ENCODE measurements around the gene CENPP.

Gene CENPP

GRCh38 chr9:92644278-92644677 lies 318.5 kb downstream of the CENPP start:
- DNase-seq: no peak

GRCh38 chr9:92645041-92645440 lies 319.3 kb downstream of the CENPP start:
- no peak for DNase-seq

- no peak for DNase-seq
These were observed 322.1 kb downstream of the CENPP start for GRCh38 chr9:92647671-92648473.

DNA sequence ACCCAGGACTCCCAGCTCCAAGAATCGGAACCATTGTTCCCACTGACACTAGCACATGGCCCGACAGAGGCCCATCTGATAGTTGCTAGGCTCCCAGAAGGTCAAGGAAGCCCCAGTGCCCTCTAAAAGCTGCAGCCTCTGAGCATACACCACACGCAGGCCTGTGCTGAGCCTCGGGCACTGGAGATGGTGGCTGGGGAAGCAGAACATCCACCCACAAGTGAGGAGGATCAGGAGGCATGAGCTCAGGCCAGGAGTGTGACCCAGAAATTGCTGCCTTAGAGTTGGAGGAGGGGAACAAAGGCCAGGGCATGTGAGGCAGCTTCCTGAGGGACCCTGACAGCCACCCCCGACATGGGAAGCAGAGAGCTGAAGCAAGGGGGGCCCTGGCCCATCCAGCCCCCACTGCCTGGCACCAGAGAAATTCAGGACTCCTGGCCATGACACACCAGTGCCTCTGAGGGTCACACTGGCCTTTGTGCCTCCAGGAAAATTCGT lies 322.8 kb downstream of the CENPP start:
- DNase-seq: no peak

- DNase-seq: no peak
These were observed 323.3 kb downstream of the CENPP start for GRCh38 chr9:92649007-92649406.

DNA sequence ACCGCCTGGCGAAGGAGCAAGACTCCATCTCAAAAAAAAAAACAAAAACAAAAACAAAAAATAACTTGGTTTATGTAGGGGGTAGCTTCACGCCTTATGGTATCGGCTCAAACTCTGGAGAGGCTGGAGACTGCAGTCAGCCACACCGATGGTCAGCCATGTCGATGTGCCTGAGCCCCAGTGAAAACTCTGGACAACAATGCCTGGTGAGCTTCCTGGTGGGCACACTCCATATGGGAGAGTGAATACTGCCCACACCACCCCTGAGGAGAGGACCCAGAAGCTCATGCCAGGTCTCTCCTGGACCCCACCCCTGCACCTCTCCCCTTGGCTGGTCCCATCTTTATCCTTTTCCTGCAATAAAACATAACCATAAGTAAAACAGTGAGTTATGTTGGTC lies 324.5 kb downstream of the CENPP start:
- DNase-seq: no peak

GRCh38 chr9:92650839-92651621 lies 325.3 kb downstream of the CENPP start:
- DNase-seq: no peak

DNA sequence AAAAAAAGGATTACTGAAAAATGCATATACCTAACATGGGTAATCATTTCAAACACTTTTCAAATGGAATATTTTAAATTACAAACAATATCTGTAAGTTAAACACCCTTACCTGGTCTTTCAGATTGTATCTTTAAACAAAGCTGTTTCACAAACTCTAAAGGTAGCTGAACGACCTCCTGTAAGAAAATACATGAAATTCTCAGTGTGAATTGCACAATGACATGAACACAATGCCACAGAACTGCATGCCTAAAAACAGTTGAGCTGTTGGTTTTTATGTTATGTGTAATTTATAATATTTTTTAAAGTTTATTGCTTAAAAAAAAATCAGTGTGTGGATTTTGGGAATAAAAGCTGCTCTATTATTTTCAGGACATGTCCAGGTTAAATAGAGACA lies 326.7 kb downstream of the CENPP start:
- no peak for DNase-seq

- DNase-seq: no peak
These were observed 328.9 kb downstream of the CENPP start for GRCh38 chr9:92654481-92655301.

- DNase-seq: no peak
These were observed 329.6 kb downstream of the CENPP start for GRCh38 chr9:92655366-92655765.

GRCh38 chr9:92655896-92656536 lies 330.3 kb downstream of the CENPP start:
- no peak for DNase-seq

GRCh38 chr9:92656537-92656925 lies 330.8 kb downstream of the CENPP start:
- no peak for DNase-seq

DNA sequence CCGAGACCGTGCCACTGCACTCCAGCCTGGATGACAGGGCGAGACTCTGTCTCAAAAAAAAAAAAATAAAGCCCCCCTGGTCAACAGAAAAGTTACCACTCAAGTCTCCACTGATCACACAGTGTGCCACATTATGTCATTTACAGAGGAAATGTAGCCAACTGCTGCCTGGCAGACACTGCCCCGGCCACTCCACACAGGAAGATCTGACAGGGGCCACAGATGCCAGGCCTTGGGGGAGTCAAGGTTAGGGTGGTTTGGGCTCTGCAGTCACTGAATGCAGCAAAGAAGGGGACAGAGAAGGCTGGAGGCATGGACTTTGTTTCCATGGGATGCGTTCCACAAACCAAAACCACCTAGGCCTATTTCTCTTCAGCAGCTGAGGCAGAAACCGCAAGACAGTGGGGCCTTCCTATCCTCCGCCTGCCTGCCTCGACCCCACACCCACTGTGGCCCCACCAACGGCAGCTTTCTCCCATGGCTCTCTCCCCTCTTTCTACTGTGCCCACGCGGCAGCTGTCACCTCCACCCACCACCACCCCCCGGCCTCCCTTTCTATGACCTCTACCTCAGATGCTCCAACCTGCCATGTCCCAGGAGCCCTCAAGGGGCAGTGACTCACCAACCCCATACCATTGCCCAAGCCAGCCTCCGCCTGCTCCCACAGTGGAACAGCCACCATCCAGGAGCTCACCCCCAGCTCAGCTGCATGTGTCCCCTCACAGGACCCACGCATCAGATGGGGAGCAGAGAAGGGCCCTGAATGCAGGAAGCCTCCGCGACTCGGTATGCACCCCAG lies 331.7 kb downstream of the CENPP start:
- DNase-seq: no peak

GRCh38 chr9:92658176-92658575 lies 332.4 kb downstream of the CENPP start:
- no peak for DNase-seq

GRCh38 chr9:92658611-92659010 lies 332.9 kb downstream of the CENPP start:
- DNase-seq: no peak

DNA sequence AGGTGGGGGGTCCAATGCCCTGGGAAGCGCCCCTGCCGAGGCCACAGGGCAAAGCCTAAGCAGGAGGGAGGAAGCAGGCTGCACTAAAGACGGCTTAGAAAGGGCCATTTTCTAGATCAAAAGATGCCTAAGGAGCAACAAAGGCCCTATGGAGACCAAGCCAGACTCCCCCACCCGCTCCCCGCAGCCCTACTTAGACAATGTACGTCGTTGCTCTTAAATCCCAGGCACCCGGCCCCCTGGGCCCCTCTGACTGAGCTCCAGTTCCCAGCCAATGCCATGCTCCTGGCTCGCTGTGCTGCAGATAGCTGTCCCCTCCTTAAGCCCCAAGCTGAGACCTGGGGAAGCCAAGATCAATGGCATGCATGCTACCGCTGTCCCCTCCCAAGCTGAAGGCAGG lies 333.8 kb downstream of the CENPP start:
- no peak for DNase-seq

DNA sequence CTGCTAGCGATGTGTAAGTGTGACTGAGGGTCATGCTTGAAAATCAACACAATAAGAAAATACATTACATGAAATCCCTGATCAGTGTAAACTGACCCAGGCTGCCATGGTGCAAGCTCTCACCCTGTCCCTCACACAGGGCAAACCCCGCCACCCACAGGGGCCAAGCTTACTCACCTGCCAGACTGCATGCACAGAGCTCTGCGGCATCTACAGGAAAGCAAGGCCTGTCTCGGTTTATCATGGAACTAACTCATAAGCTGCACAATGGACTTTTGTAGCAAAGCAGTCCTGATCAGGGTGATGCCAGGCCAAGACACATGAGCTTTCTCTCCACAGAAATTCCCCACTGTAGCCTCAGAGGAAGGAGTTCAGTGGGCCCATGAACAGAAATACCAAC lies 334.5 kb downstream of the CENPP start:
- no peak for DNase-seq

GRCh38 chr9:92661127-92661526 lies 335.4 kb downstream of the CENPP start:
- DNase-seq: no peak

GRCh38 chr9:92661743-92662142 lies 336.0 kb downstream of the CENPP start:
- no peak for DNase-seq

GRCh38 chr9:92663126-92663525 lies 337.4 kb downstream of the CENPP start:
- no peak for DNase-seq

DNA sequence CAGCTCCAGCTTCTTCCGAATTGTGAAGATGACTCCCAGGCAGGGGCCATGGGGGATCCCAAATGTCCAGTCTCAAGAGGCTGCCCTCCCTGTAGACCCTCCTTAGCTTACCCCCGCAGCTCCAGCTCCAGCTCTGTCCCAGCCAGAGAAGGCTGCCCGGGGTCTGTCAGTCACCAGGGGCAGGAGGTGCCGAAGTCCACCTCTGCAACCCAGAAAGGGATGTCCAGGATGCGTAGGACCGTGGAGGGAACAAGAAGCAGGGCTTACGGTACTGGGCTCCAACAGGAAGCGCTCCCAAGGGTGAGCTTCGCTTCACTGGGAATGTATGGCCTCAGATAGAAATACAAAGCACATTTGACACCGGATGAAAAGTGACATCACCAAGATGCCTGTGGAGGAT lies 338.2 kb downstream of the CENPP start:
- DNase-seq: no peak

All from activated effector memory CD4-positive, alpha-beta T cell treated with Interleukin-2 at 50 U/mL for 16 hours (primary cell).